GM23338 (cell line): Measurements from ENCODE around the gene B4GALT5. TPM values are rescaled to one million over a fixed set of nuclear protein-coding genes. Genes with fewer than 3 reads are reported as not detected.

Experiments used
- ATAC-seq: fragments of 200-7000 bp; cut with Tn5 transposase; 3 replicates; pipeline ENCODE4 v1.9.1; 2020
- DNase-seq: peaks from one replicate; pipeline ENCODE4 v3.0.0-alpha.2; 2015; ENCODE audit warnings: low spot score
- H2AFZ ChIP-seq: fragments of 200-600 bp; sonication (generic); 2 replicates; pipeline ENCODE4 v1.8.0; 2016; ENCODE audit warnings: antibody characterized with exemption, mild to moderate bottlenecking, moderate library complexity
- H3F3A ChIP-seq: fragments of 200-600 bp; sonication (generic); replicated peaks from 2 replicates; pipeline ENCODE4 v1.8.0; 2017; ENCODE audit warnings: antibody characterized with exemption, mixed run types, low read depth
- H3K27ac ChIP-seq: fragments of 200-600 bp; sonication (generic); 2 replicates; pipeline ENCODE4 v1.6.1; 2016; ENCODE audit warnings: low read depth
- H3K27me3 ChIP-seq: fragments of 200-600 bp; sonication (generic); 2 replicates; pipeline ENCODE4 v1.8.0; 2016; ENCODE audit warnings: mild to moderate bottlenecking, mixed run types, moderate library complexity; ENCODE audit not compliant: insufficient read depth
- H3K36me3 ChIP-seq: fragments of 200-600 bp; sonication (generic); 2 replicates; pipeline ENCODE4 v1.8.0; 2016; ENCODE audit warnings: mild to moderate bottlenecking; ENCODE audit not compliant: insufficient read depth
- H3K4me1 ChIP-seq: fragments of 200-600 bp; sonication (generic); 2 replicates; pipeline ENCODE4 v1.8.0; 2016; ENCODE audit warnings: mild to moderate bottlenecking, moderate library complexity; ENCODE audit not compliant: insufficient read depth
- H3K4me2 ChIP-seq: fragments of 200-600 bp; sonication (generic); 2 replicates; pipeline ENCODE4 v1.7.1; 2017; ENCODE audit warnings: mixed run types
- H3K4me3 ChIP-seq: fragments of 200-600 bp; sonication (generic); 2 replicates; pipeline ENCODE4 v1.6.1; 2016; ENCODE audit warnings: mixed run types
- H3K79me2 ChIP-seq: fragments of 200-600 bp; sonication (generic); replicated peaks from 2 replicates; pipeline ENCODE4 v1.8.0; 2017; ENCODE audit warnings: mild to moderate bottlenecking; ENCODE audit not compliant: insufficient read depth
- H3K9me2 ChIP-seq: fragments of 200-600 bp; sonication (generic); 2 replicates; pipeline ENCODE4 v1.8.0; 2017; ENCODE audit not compliant: insufficient read depth
- H4K20me1 ChIP-seq: fragments of 200-600 bp; sonication (generic); replicated peaks from 2 replicates; pipeline ENCODE4 v1.8.0; 2017; ENCODE audit warnings: mild to moderate bottlenecking; ENCODE audit not compliant: insufficient read depth
- H3K27ac Mint-ChIP-seq: 2 replicates; pipeline ENCODE4 v1.8.0; 2020; ENCODE audit warnings: inconsistent platforms, mild to moderate bottlenecking, moderate library complexity, mixed read lengths
- H3K27me3 Mint-ChIP-seq: 3 replicates; pipeline ENCODE4 v1.8.0; 2022; ENCODE audit warnings: low read depth, mild to moderate bottlenecking, moderate library complexity, mixed read lengths, inconsistent platforms; ENCODE audit not compliant: insufficient read depth, poor library complexity
- H3K36me3 Mint-ChIP-seq: 3 replicates; pipeline ENCODE4 v1.8.0; 2021; ENCODE audit warnings: low read depth, mild to moderate bottlenecking, inconsistent platforms, moderate library complexity, mixed read lengths
- H3K4me1 Mint-ChIP-seq: 3 replicates; pipeline ENCODE4 v1.8.0; 2020; ENCODE audit warnings: mild to moderate bottlenecking, inconsistent platforms, mixed read lengths
- H3K4me3 Mint-ChIP-seq: 3 replicates; pipeline ENCODE4 v1.8.0; 2021; ENCODE audit warnings: moderate library complexity, mild to moderate bottlenecking, inconsistent platforms, mixed read lengths
- H3K9me3 Mint-ChIP-seq: 3 replicates; pipeline ENCODE4 v1.8.0; 2020; ENCODE audit warnings: moderate library complexity, mild to moderate bottlenecking, inconsistent platforms, mixed read lengths
- CREB1 ChIP-seq: fragments of 250-450 bp; sonication (Bioruptor Pico); IDR thresholded peaks from 2 replicates; pipeline ENCODE4 v1.5.0; 2020; ENCODE audit warnings: low read depth, mild to moderate bottlenecking, moderate library complexity
- CTCF ChIP-seq, 2 experiments: fragments of 200-600 bp in 1 of 2; sonication (generic) in 1 of 2; conservative IDR thresholded peaks; 2 replicates each; pipeline versions ENCODE4 v1.5.1 to v1.6.1; 2016 to 2017; ENCODE audit warnings: antibody characterized with exemption in 2 of 2, low read depth in 2 of 2, mild to moderate bottlenecking in 2 of 2, moderate library complexity in 1 of 2
- ETS1 ChIP-seq: IDR thresholded peaks from 2 replicates; pipeline ENCODE4 v1.6.1; 2016; ENCODE audit warnings: antibody characterized with exemption
- EZH2 ChIP-seq: fragments of 200-600 bp; sonication (generic); IDR thresholded peaks from one replicate; pipeline ENCODE4 v1.8.0; 2017; ENCODE audit warnings: antibody characterized with exemption, mild to moderate bottlenecking, low read depth; ENCODE audit not compliant: unreplicated experiment
- EZH2phosphoT487 ChIP-seq: fragments of 200-600 bp; sonication (generic); IDR thresholded peaks from one replicate; pipeline ENCODE4 v1.8.1; 2018; ENCODE audit warnings: antibody characterized with exemption; ENCODE audit not compliant: unreplicated experiment
- JUNB ChIP-seq: IDR thresholded peaks from one replicate; pipeline ENCODE4 v1.6.1; 2016; ENCODE audit warnings: antibody characterized with exemption; ENCODE audit not compliant: unreplicated experiment
- NANOG ChIP-seq: IDR thresholded peaks from 2 replicates; pipeline ENCODE4 v1.6.1; 2016; ENCODE audit warnings: antibody characterized with exemption, borderline replicate concordance
- POLR2AphosphoS5 ChIP-seq: IDR thresholded peaks from 2 replicates; pipeline ENCODE4 v1.6.1; 2016; ENCODE audit warnings: antibody characterized with exemption, low read depth
- REST ChIP-seq: IDR thresholded peaks from one replicate; pipeline ENCODE4 v1.6.1; 2018; ENCODE audit warnings: antibody characterized with exemption; ENCODE audit not compliant: unreplicated experiment
- STAT1 ChIP-seq: IDR thresholded peaks from one replicate; pipeline ENCODE4 v1.6.1; 2016; ENCODE audit warnings: antibody characterized with exemption; ENCODE audit not compliant: unreplicated experiment
- ZNF114 ChIP-seq: fragments of 250-450 bp; sonication (Bioruptor Pico); IDR thresholded peaks from 2 replicates; pipeline ENCODE4 v1.5.0; 2020; ENCODE audit warnings: mild to moderate bottlenecking, moderate library complexity
- ZNF331 ChIP-seq: fragments of 250-450 bp; sonication (Bioruptor Pico); IDR thresholded peaks from 2 replicates; pipeline ENCODE4 v1.5.0; 2020; ENCODE audit warnings: low read depth, mild to moderate bottlenecking, moderate library complexity
- long read RNA-seq: library from polyadenylated mRNA; unstranded; transcript quantifications from one replicate; pipeline ENCODE4 v2.0.0, GENCODE V29; 2020; ENCODE audit not compliant: unreplicated experiment
- polyA plus RNA-seq: library from polyadenylated mRNA; unstranded; fragments of >200 nt; fragmentation: Nextera tagmentation; extraction: Ambion mirVana; gene quantifications from 2 replicates; pipeline ENCODE4 v1.2.1, GENCODE V29; 2016
- total RNA-seq: library from RNA; depleted of rRNA; stranded (reverse); fragments of >200 nt; shearing (Covaris generic); gene quantifications from 2 replicates; pipeline ENCODE4 v1.2.3, GENCODE V29; 2014; rRNA removed

Gene B4GALT5
- total RNA-seq (50.3 and 53.2 TPM in 2 replicates), polyA plus RNA-seq (19.1 and 20.1 TPM in 2 replicates)
- long read RNA-seq, partial matches to known transcripts, result 0 of 6 reads
- long read RNA-seq, other reads (novel, unspliced or antisense), result 6 of 6 reads

GRCh38 chr20:49713753-49714712, at the start of gene B4GALT5:
Gene B4GALT5 (minus strand): TSS chr20:49713878. CDS start chr20:49713690, 188 bp downstream.
- Histone ChIP-seq H3K36me3 (no peaks in the 10 kb centered on the region), H3K79me2 (peaks cover 44% of the 10 kb centered on the region), H3K9me2 (no peaks in the 10 kb centered on the region), H3K4me2 (peak within 1 kb of the TSS; percentile 99), H3F3A (0 out of 2 replicates have a peak, but pooled peaks cover 2% of the 10 kb centered on the region), H3K4me3 (peak within 1 kb of the TSS; percentile 92), H2AFZ (0 out of 2 replicates have a peak within 1 kb of the TSS, but pooled peaks have one; percentile 15), H4K20me1 (peaks cover 35% of the 10 kb centered on the region), H3K4me1 (peaks cover 33% of the 10 kb centered on the region), H3K27ac (peak within 1 kb of the TSS; percentile 93), H3K27me3 (no peaks in the 10 kb centered on the region)
- H3K4me1 Mint-ChIP-seq, result peaks cover 37% of the 10 kb centered on the region
- no peaks in the 10 kb centered on the region; the same call in 2 of the 3 replicates for H3K36me3 Mint-ChIP-seq
- H3K9me3 Mint-ChIP-seq, result no peaks in the 10 kb centered on the region
- TF ChIP-seq ZNF114 (CRISPR knock-in tag) (no peak), CREB1 (CRISPR knock-in tag) (peak; percentile 37; the same call in 1 of the 2 replicates), POLR2AphosphoS5 (peak; percentile 36; the same call in 1 of the 2 replicates), JUNB (peak; percentile 96), EZH2 (no peak)
- H3K27me3 Mint-ChIP-seq, result peaks cover 11% of the 10 kb centered on the region
- ATAC-seq (peak; percentile 89), DNase-seq (peak; percentile 95)
- peak within 1 kb of the TSS; percentile 98 for H3K4me3 Mint-ChIP-seq
- peak within 1 kb of the TSS; percentile 97 for H3K27ac Mint-ChIP-seq

GRCh38 chr20:49762940-49763766, 49.5 kb upstream of the B4GALT5 start:
- H3K27ac Mint-ChIP-seq, result no peak overlapping the region; the same call in 1 of the 2 replicates
- peak; percentile 13; the same call in 2 of the 3 replicates for ATAC-seq
- no peak overlapping the region for H3K4me3 ChIP-seq
- TF ChIP-seq EZH2 (no peak), ETS1 (no peak), JUNB (no peak), STAT1 (no peak), NANOG (no peak), ZNF114 (CRISPR knock-in tag) (no peak), ZNF331 (CRISPR knock-in tag) (no peak), EZH2phosphoT487 (no peak), CREB1 (CRISPR knock-in tag) (no peak), CTCF (conservative IDR thresholded peaks at IDR 0.05; ENCODE audit: low read depth in 2 of 2) (no peak), POLR2AphosphoS5 (no peak), REST (no peak)

More at GRCh38 chr20:49762940-49763766, 49.5 kb upstream of the B4GALT5 start:
- Histone ChIP-seq H3K4me1 (peaks cover 47% of the 10 kb centered on the region), H3K4me2 (no peak overlapping the region), H3K27me3 (no peaks in the 10 kb centered on the region), H3K9me2 (0 out of 2 replicates have a peak, but pooled peaks cover 6% of the 10 kb centered on the region), H2AFZ (0 out of 2 replicates have a peak overlapping the region, but pooled peaks have one; percentile 48), H3K27ac (0 out of 2 replicates have a peak overlapping the region, but pooled peaks have one; percentile 23), H3F3A (peaks cover 3% of the 10 kb centered on the region; the same call in 1 of the 2 replicates), H3K36me3 (no peaks in the 10 kb centered on the region), H4K20me1 (no peaks in the 10 kb centered on the region), H3K79me2 (no peaks in the 10 kb centered on the region)
- Mint-ChIP-seq H3K4me3 (no peak overlapping the region), H3K27me3 (peaks cover 15% of the 10 kb centered on the region), H3K36me3 (no peaks in the 10 kb centered on the region; the same call in 2 of the 3 replicates), H3K9me3 (no peaks in the 10 kb centered on the region), H3K4me1 (peaks cover 52% of the 10 kb centered on the region)
- peak; percentile 32 for DNase-seq
